ENCODE measurements around the gene NDUFAF8. TPM values are rescaled to one million over a fixed set of nuclear protein-coding genes. Genes with fewer than 3 reads are reported as not detected.

The NDUFAF8 gene
- total RNA-seq, 2 experiments from 2014 or later, result 34.6 to 38.6 TPM

- ATAC-seq (ENCODE audit: poor library complexity) (no peak), DNase-seq (no peak)
- H3K4me1 ChIP-seq (ENCODE audit: insufficient read depth, low read length), result no peaks in the 10 kb centered on the region
- H3K27ac ChIP-seq (ENCODE audit: low read depth in 1 of 2, low read length in 2 of 2), result no peak overlapping the region
- no peaks in the 10 kb centered on the region for H3K9me3 ChIP-seq (ENCODE audit: control insufficient read depth in 1 of 2, insufficient read depth in 1 of 2, low read length in 2 of 2)
- no peak overlapping the region for H3K4me3 Mint-ChIP-seq
- ChIA-PET CTCF (no interaction called here), POLR2A (no interaction called here)
- no peaks in the 10 kb centered on the region for H3K27me3 Mint-ChIP-seq
- no peaks in the 10 kb centered on the region for H3K4me1 Mint-ChIP-seq (ENCODE audit: low read depth)
- H3K36me3 Mint-ChIP-seq (ENCODE audit: low read depth), result no peaks in the 10 kb centered on the region
- no peaks in the 10 kb centered on the region for H3K9me3 Mint-ChIP-seq
- TF ChIP-seq CTCF (IDR thresholded peaks at IDR 0.05), result no peak
- no peak overlapping the region for H3K27ac Mint-ChIP-seq
- no peaks in the 10 kb centered on the region for H3K27me3 ChIP-seq (ENCODE audit: control insufficient read depth in 1 of 2, insufficient read depth in 2 of 2, low read length in 2 of 2)
- no peaks in the 10 kb centered on the region for H3K36me3 ChIP-seq (ENCODE audit: insufficient read depth, low read length)
- intact Hi-C loops (cut with DNase I, micrococcal nuclease), result no loop called here
- H3K4me3 ChIP-seq (ENCODE audit: low read length), result no peak overlapping the region
Observed at GRCh38 chr17:81197409-81197795, 41.7 kb upstream of the NDUFAF8 start.

GRCh38 chr17:81197831-81198490 lies 41.2 kb upstream of the NDUFAF8 start:
- H3K9me3 ChIP-seq (ENCODE audit: control insufficient read depth in 1 of 2, insufficient read depth in 1 of 2, low read length in 2 of 2), result no peaks in the 10 kb centered on the region
- no peak for TF ChIP-seq CTCF (IDR thresholded peaks at IDR 0.05)
- ATAC-seq (ENCODE audit: poor library complexity), result no peak
- H3K27ac ChIP-seq (ENCODE audit: low read depth in 1 of 2, low read length in 2 of 2), result no peak overlapping the region
- no peaks in the 10 kb centered on the region for H3K9me3 Mint-ChIP-seq
- no peaks in the 10 kb centered on the region for H3K36me3 Mint-ChIP-seq (ENCODE audit: low read depth)
- H3K4me1 Mint-ChIP-seq (ENCODE audit: low read depth), result no peaks in the 10 kb centered on the region
- H3K4me1 ChIP-seq (ENCODE audit: insufficient read depth, low read length), result no peaks in the 10 kb centered on the region
- ChIA-PET CTCF (no interaction called here), POLR2A (no interaction called here)
- no peaks in the 10 kb centered on the region for H3K27me3 Mint-ChIP-seq
- no peak overlapping the region for H3K4me3 Mint-ChIP-seq
- no peaks in the 10 kb centered on the region for H3K27me3 ChIP-seq (ENCODE audit: control insufficient read depth in 1 of 2, insufficient read depth in 2 of 2, low read length in 2 of 2)
- no peak overlapping the region for H3K4me3 ChIP-seq (ENCODE audit: low read length)
- no peak overlapping the region for H3K27ac Mint-ChIP-seq
- intact Hi-C loops (cut with DNase I, micrococcal nuclease), result no loop called here
- DNase-seq, result no peak
- no peaks in the 10 kb centered on the region for H3K36me3 ChIP-seq (ENCODE audit: insufficient read depth, low read length)

- no peak overlapping the region for H3K4me3 ChIP-seq (ENCODE audit: low read length)
- Mint-ChIP-seq H3K4me1 (ENCODE audit: low read depth) (no peaks in the 10 kb centered on the region), H3K9me3 (no peaks in the 10 kb centered on the region), H3K27me3 (no peaks in the 10 kb centered on the region), H3K27ac (no peak overlapping the region), H3K4me3 (no peak overlapping the region), H3K36me3 (ENCODE audit: low read depth) (no peaks in the 10 kb centered on the region)
- no peak overlapping the region for H3K27ac ChIP-seq (ENCODE audit: low read depth in 1 of 2, low read length in 2 of 2)
- no peak for TF ChIP-seq CTCF (IDR thresholded peaks at IDR 0.05)
- H3K27me3 ChIP-seq (ENCODE audit: control insufficient read depth in 1 of 2, insufficient read depth in 2 of 2, low read length in 2 of 2), result no peaks in the 10 kb centered on the region
- POLR2A ChIA-PET, result no interaction called here
- H3K36me3 ChIP-seq (ENCODE audit: insufficient read depth, low read length), result peaks cover 2% of the 10 kb centered on the region
- no peaks in the 10 kb centered on the region for H3K4me1 ChIP-seq (ENCODE audit: insufficient read depth, low read length)
- no peak for ATAC-seq (ENCODE audit: poor library complexity)
- H3K9me3 ChIP-seq (ENCODE audit: control insufficient read depth in 1 of 2, insufficient read depth in 1 of 2, low read length in 2 of 2), result no peaks in the 10 kb centered on the region
- CTCF ChIA-PET, result no interaction called here
- intact Hi-C loops (cut with DNase I, micrococcal nuclease), result no loop called here
- no peak for DNase-seq
Observed at GRCh38 chr17:81198826-81199481, 40.2 kb upstream of the NDUFAF8 start.

Measured in CD4-positive, alpha-beta T cell (primary cell).